Regular cardiac myocyte (primary cell): ENCODE results near the gene SLC35B3. TPM values are rescaled to one million over a fixed set of nuclear protein-coding genes. Genes with fewer than 3 reads are reported as not detected.

ENCODE experiments used
- total RNA-seq: library from RNA; depleted of rRNA; stranded (reverse); fragments of >200 nt; gene quantifications from 2 replicates; pipeline ENCODE4 v1.2.3, GENCODE V29; 2014

SLC35B3 gene
- 19.7 and 38.0 TPM in 2 replicates for total RNA-seq

GRCh38 chr6:8435093-8435844 lies at the start of gene SLC35B3:
TSS of gene SLC35B3 (minus strand) at chr6:8435545.

